ENCODE measurements around the gene NKAIN1. TPM values are rescaled to one million over a fixed set of nuclear protein-coding genes. Genes with fewer than 3 reads are reported as not detected.

The NKAIN1 gene
- total RNA-seq, 1 experiment from 2014 or later, result 1.7 TPM

DNA sequence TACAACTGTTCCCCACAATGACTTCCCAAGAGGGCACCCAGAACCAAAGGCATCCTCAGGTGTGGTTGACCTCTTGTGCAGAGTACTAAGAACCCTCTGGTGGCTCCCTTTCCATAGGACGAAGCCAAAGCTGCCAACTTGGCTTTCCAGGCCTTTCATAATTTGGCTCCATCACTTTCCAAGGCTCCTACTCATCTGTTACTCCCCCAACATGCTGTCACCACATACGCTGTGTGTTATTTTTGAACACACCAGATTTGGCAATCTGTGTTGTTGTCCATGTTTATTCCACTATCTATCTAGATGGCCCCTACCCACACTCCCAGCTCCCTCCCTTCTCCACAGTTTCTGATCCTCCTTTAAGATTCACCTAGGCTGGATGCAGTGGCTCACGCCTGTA is 10.2 kb upstream of the NKAIN1 start:
- intact Hi-C loops (cut with micrococcal nuclease; ENCODE audit: unreplicated experiment) (no loop called here), in situ Hi-C loops (cut with HindIII; ENCODE audit: low pct_unique_long_range_greater_than_20kb, low sequenced_read_pairs) (no loop called here)
- no peaks in the 10 kb centered on the region for H3K9me3 ChIP-seq (ENCODE audit: control insufficient read depth, insufficient read depth, low read depth, low read length)
- TF ChIP-seq, protein P1, sequence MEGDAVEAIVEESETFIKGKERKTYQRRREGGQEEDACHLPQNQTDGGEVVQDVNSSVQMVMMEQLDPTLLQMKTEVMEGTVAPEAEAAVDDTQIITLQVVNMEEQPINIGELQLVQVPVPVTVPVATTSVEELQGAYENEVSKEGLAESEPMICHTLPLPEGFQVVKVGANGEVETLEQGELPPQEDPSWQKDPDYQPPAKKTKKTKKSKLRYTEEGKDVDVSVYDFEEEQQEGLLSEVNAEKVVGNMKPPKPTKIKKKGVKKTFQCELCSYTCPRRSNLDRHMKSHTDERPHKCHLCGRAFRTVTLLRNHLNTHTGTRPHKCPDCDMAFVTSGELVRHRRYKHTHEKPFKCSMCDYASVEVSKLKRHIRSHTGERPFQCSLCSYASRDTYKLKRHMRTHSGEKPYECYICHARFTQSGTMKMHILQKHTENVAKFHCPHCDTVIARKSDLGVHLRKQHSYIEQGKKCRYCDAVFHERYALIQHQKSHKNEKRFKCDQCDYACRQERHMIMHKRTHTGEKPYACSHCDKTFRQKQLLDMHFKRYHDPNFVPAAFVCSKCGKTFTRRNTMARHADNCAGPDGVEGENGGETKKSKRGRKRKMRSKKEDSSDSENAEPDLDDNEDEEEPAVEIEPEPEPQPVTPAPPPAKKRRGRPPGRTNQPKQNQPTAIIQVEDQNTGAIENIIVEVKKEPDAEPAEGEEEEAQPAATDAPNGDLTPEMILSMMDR (IDR thresholded peaks at IDR 0.05), result no peak
- no peak for TF ChIP-seq SIN3A (IDR thresholded peaks at IDR 0.05; ENCODE audit: borderline replicate concordance, insufficient read depth, low read depth, low read length)
- no peak for TF ChIP-seq POLR2AphosphoS5 (IDR thresholded peaks at IDR 0.05; ENCODE audit: low read depth, low read length)
- TF ChIP-seq REST (IDR thresholded peaks at IDR 0.05; ENCODE audit: insufficient read depth in 1 of 2, low read depth in 2 of 2, low read length in 1 of 2), result no peak
- TF ChIP-seq TCF7L2 (IDR thresholded peaks at IDR 0.05; ENCODE audit: low read depth, low read length), result no peak
- DNase-seq (ENCODE audit: low read depth, low spot score) (no peak), ATAC-seq (no peak)
- BruUV-seq (replicated peaks), result no TSS peak
- no peaks in the 10 kb centered on the region for H3K27me3 ChIP-seq (ENCODE audit: control insufficient read depth, insufficient read depth, low read length)
- ChIA-PET POLR2A (no interaction called here), CTCF (interaction anchor here (0.6 kb wide), 1 partner anchor 441 kb away, joined by 3 read pairs; no protein-coding TSS in a partner anchor)
- H3K27ac ChIP-seq (ENCODE audit: low read length), result no peak overlapping the region
- no peaks in the 10 kb centered on the region for H3K4me1 ChIP-seq (ENCODE audit: control insufficient read depth, insufficient read depth, low read length)
- H3K4me3 ChIP-seq (ENCODE audit: low read depth in 2 of 2, low read length in 2 of 2), result no peak overlapping the region
- no peaks in the 10 kb centered on the region for H3K36me3 ChIP-seq (ENCODE audit: control insufficient read depth, insufficient read depth, low read length)

GRCh38 chr1:31248276-31248675 is 8.6 kb upstream of the NKAIN1 start:
- H3K36me3 ChIP-seq (ENCODE audit: control insufficient read depth, insufficient read depth, low read length), result no peaks in the 10 kb centered on the region
- H3K27me3 ChIP-seq (ENCODE audit: control insufficient read depth, insufficient read depth, low read length), result no peaks in the 10 kb centered on the region
- TF ChIP-seq REST (IDR thresholded peaks at IDR 0.05; ENCODE audit: insufficient read depth in 1 of 2, low read depth in 2 of 2, low read length in 1 of 2) (no peak), SIN3A (IDR thresholded peaks at IDR 0.05; ENCODE audit: borderline replicate concordance, insufficient read depth, low read depth, low read length) (no peak), TCF7L2 (IDR thresholded peaks at IDR 0.05; ENCODE audit: low read depth, low read length) (no peak), POLR2AphosphoS5 (IDR thresholded peaks at IDR 0.05; ENCODE audit: low read depth, low read length) (no peak)
- TF ChIP-seq, protein P1 (IDR thresholded peaks at IDR 0.05), result no peak
- in situ Hi-C loops (cut with HindIII; ENCODE audit: low pct_unique_long_range_greater_than_20kb, low sequenced_read_pairs) (no loop called here), intact Hi-C loops (cut with micrococcal nuclease; ENCODE audit: unreplicated experiment) (no loop called here)
- BruUV-seq (replicated peaks), result no TSS peak
- H3K27ac ChIP-seq (ENCODE audit: low read length), result no peak overlapping the region
- POLR2A ChIA-PET, result no interaction called here
- CTCF ChIA-PET, result interaction anchor here (0.6 kb wide), 1 partner anchor 89 kb away, joined by 7 read pairs; no protein-coding TSS in a partner anchor
- DNase-seq (ENCODE audit: low read depth, low spot score), result no peak
- no peaks in the 10 kb centered on the region for H3K4me1 ChIP-seq (ENCODE audit: control insufficient read depth, insufficient read depth, low read length)
- no peaks in the 10 kb centered on the region for H3K9me3 ChIP-seq (ENCODE audit: control insufficient read depth, insufficient read depth, low read depth, low read length)
- ATAC-seq, result no peak
- no peak overlapping the region for H3K4me3 ChIP-seq (ENCODE audit: low read depth in 2 of 2, low read length in 2 of 2)
